NCI-H187 (cell line): ENCODE data around the gene TXNRD2.
"Not testable (repeated sequence)": the region's sequence is repeated elsewhere in the genome, so short reads cannot be mapped to it uniquely, and the experiment has no call there.

Experiments used
- DNase-seq, 2 experiments: peaks; one replicate each; lab custom pipeline; 2025; lab: John Stamatoyannopoulos, UW

The TXNRD2 gene

DNA sequence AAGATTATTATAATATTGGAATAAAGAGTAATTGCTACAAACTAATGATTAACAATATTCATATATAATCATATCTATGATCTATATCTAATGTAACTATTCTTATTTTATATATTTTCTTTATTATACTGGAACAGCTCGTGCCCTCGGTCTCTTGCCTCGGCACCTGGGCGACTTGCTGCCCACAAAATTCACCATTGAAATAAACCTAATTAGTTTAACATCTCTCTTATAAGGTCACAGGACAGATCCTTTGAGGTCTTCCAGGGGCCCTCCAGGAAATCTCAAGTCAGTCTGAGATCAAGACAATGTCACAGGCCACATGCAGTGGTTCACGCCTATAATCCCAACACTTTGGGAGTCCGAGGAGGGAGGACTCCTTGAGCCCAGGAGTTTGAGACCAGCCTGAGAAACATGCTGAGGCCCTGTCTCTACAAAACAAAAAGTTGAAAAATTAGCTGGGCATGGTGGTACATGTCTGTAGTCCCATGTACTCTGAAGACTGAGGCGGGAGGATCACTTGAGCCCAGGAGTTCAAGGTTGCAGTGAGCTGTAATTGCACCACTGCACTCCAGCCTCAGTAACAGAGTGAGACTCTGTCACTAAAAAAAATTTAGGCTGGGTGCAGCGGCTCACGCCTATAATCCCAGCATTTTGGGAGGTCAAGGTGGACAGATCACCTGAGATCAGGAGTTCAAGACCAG lies 6.6 kb upstream of the TXNRD2 start:
- DNase-seq, result no peak

DNA sequence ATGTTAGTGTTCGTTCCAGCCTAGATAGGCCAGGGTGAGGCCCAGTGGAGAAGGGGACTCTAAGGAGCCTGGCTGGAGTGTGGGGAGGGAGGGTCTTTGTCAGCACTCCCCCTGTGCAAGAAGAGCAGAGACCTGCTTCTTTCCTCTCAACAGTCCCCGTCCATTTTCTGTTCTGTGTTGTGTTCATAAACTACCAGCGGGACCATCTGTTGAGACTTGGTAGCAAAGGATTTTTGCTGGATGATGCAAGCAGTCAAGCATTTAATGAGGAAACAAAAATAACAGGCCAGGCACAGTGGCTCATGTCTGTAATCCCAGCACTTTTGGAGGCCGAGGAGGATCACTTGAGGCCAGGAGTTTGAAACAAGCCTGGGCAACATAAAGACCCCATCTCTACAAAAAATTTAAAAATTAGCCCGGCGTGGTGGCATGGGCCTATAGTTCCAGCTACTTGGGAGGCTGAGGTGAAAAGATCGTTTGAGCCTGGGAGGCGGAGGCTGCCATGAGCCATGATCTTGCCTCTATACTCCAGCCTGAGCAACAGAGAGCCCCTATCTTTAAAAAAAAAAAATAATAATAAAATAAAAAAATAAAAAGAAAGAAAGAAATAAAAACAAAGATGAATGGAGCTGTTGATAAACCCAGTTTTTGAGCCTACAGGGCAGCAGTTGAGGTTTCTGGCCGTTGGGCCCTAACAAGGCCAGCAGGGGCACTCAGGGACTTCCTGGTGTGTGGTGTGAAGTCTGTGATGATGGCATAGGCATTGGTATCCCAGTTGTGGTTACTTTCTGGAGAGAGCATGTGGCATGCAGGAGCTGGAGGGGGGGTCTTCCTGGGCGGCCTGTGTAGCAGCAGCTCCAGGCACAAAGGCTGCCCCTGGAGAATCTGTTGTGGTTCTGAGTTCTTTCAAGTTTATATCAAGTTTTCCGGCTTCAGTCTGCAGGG lies 1.7 kb upstream of the TXNRD2 start:
- no peak for DNase-seq

DNA sequence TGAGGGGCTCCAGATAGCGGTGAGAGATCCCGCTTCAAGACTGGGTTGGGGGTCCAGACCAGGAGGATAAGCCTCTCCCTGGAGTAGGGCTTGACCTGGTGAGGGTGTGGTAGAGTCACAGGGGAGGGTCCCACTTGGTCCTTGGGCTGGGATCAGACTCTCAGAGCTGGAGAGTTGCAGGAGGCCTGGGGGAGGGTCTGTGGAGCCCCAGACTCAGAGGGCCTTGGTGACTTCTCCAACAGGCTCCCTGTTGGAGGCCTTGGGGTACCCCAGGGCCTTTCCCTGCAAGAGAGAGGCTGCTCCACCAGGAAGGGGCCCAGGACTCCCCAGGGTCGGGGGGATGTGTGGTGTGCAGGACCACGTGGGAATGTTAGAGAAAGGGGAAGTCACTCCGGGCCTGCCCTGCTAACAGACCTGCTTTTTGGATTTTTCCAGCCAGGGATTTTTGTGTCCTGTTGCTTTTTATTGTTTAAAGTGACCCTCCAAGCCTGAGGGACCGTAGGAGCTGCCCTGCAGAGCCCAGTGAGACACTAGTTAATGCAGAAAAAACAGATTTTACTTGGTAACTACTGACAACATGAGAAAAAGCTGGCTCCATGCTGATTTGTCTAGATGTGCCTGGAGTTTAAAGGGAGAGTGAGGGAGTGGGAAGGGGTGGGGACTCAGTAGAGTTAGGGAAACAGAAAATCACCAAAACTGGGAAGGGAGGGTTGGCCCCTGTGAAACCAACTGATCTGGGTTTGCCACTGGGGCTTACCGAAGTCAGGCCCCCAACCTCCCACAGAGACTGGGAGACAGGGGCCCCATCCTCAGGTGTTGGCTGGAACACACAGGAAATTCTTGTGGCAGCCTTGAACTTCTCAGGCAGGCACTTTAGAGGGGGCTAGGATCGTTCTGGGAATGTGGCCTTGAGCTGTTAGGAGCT lies 801 bp upstream of the TXNRD2 start:
- DNase-seq, result no peak

DNA sequence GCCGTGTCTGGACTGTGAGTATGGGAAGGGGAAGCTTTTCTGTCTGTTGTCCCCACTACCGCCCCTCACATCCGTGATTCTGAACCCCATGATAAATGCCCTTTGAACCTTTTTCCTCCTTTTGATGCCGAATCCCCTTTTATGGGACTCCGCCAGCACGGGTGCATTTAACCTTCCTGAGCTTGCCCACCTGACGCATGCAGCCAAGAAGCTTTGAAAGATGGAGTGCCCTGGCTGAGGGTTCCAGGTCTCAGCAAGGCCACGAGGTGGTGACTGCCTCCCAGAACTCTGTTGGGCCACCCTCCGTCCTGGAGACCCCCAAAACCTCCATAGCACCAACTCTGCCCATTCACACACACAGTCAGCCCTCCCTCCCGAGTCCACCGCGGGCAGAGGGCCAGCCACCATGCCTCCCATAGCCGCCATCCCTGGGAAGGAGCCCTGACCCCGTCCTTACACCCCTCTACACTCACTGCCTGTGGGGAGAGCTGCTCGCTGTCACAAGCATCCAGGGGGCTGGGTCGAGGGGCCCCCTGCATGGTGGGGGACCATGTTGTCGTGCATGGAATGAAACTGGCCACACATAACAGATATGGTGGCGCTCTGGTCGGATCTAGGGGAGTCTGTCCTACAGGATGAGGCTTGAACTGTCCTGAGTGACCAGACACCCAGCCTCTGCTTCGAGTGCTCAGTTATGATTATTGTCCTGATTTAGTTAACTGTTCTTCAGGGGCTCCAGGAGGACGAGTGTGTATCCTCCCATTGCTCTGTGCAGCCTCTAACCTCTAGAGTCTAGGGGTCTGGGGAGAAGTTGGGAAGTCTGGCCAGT lies 868 bp downstream of the TXNRD2 start:
- DNase-seq, result no peak

DNA sequence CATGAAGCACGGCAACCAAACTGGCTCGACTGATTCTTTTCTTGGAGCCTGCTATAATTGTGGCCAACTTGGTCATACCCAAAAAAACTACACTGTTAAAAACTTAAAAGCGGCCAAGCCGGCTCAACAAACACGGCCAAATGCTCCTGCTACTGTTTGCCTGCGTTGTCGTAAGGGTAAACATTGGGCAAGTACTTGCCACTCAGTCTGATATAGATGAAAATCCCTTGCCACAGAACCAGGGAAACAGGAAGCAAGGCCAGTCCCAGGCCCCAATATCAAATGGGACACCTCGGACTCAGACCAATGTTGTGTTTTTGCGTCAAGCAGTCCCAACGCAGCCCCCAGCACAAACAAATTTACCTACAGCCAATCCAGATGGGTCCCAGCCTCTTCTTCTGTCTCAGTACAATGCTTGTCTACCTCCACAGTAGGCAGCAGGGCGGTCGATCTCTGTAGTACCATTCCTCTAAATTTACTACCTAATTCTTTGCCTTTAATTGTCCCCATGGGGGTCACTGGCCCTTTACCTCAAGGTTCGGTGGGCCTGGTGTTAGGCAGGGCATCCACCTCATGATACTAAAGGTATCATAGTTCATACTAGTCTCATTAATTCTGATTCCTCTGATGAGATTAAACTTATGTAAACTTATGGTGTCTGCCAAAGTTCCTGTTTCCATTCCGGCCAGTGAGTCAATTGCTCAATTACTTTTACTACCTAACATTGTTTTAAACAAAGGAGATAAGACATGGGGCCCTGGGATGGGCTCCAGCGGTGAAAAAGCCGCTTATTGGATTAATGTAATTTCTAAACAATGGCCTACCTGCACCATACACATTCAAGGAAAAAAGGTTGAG lies 3.8 kb downstream of the TXNRD2 start:
- no peak for DNase-seq

GRCh38 chr22:19936513-19936912 lies 5.1 kb downstream of the TXNRD2 start:
- no peak for DNase-seq

DNA sequence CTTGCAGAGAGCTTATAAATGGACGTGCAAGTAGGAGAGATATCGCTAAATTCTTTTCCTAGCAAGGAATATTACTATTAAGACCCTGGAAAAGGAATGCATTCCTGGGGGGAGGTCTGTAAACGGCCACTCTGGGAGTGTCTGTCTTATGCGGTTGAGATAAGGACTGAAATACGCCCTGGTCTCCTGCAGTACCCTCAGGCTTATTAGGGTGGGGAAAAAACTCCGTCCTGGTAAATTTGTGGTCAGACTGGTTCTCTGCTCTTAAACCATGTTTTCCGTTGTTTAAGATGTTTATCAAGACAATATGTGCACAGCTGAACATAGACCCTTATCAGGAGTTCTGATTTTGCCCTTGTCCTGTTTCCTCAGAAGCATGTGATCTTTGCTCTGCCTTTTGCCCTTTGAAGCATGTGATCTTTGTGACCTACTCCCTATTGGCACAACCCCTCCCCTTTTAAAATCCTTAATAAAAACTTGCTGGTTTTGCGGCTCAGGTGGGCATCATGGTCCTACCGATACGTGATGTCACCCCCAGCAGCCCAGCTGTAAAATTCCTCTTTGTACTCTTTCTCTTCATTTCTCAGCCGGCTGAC lies 6.4 kb downstream of the TXNRD2 start:
- DNase-seq, result not testable (repeated sequence)

DNA sequence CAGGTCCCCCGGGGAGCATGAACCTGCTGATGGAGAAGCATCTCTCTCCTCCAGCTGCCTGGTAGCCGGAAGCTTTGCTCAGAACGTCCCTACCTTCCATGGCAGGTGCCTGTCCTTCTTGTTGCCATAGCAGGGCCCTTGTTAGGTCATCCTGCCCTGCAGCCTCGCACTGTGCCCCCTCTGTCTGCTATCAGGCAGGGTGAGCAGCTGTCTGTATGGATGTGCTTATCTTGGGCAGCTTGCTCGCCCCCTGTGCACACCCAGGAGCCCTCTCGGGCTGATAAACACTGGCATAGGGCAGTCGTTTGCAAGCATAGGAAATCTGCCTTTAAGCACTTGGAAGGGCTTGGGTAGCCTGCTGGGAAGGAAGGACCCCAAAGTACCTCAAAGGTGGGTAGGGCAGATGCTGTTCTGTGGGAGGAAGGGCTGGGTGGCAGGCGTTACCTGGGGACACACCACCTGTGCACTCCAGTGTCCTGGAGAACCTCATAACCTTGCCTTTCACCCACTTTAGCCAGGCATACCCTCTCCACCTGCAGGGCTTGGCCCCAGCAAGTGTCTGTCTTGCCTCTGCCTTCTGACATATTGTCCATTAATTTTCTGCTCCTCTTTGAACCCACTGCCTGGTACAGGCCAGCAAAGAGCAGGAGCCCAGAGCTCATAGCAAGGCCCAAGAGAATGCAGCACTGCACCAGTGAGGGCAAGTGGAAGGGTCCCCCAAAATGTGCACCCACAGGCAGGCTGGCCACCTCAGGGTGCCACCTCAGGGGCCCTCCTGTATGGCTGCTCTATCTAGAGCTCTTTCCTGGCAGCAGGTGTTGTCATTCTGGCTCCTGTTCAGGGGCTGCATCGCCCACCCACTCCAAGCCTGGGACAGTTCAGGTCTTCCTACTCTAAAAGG lies 8.0 kb downstream of the TXNRD2 start:
- no peak for DNase-seq

DNA sequence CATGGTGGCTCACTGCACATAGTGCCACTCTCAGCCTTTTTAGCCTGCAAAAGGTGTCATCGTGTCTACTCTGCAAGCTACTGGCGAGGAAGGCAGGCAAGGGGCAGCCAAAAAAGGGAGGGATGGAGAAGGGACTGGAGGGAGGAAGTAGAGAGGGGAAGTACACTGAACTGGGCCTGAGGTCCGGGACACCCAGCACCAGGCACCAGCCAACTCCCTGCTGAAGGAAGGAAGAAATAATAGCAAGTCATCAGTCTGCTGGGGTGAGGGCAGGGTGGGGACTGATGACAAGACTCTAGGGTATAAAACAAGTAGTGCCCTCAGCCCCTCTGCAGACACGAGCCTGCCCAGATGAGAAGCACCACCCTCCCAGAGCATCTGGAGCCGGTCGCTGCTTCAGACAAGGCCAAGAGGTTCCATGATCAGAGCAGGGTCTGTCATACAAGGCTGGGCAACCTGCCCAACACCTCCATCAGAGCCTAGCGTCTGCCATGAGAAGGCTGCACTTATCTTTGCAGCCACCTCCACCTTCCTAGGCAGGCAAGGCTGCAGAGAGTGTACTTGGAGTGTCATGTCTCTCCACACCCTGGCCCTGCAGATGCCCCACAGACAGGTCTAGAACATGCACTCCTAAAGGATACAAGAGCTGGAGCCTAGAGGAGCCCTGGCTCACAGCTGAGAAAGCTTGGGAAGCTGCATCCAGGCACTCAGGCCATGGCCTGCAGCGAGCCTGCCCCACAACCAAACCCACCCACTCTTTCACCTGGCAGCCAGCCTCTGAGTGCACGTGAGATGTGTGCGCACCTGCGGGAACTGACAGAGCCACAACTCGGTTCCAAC lies 9.0 kb downstream of the TXNRD2 start:
- DNase-seq, result peak in 1 of 2 experiments; percentile 28

- DNase-seq, result no peak
Measured at GRCh38 chr22:19931514-19931913, 10.1 kb downstream of the TXNRD2 start.

DNA sequence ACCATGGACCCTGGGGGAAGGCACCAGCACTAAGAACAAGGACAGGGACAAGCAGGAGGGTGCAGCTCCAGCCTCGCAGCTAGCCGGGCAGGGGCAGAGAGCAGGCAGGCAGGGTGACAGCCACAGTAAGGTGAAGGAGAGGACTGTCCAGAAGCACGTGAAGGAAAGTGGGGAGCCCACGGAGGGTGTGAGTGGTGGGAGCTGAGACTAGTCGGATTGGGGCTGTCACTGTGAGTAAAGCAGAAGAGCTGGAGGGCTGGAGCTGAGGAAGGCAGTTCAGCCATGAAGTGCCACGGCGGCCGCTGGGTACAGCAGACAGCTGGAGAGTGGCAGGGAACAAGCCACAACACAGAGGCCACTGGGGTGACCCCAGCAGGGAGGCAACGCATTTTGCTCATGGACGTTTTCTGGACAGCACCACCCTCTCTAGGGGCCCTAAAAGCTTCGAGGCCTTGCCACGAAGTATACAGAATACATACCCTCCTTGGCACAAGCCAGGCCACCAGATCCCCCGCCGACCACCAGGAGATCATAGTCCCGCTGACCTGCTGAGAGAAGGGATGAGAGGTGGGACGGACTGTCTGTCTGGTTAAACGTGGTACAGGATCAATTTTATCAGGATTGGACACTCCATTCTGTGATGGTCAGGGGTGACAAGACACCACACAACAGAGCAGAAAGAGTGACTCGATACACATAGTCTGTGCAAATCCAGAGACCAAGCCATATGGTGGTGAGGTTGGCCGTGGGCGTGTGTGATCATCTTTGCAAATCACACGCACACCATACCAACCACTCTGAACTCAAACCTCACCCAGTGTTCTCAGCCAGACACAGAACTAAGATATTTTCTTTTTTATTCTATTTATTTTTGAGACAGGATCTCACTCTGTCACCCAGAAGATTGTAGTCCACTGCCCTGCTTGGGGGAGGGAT lies 10.8 kb downstream of the TXNRD2 start:
- no peak for DNase-seq

- DNase-seq, result no peak
Measured at GRCh38 chr22:19929586-19930550, 11.8 kb downstream of the TXNRD2 start.

GRCh38 chr22:19928207-19928606 lies 13.4 kb downstream of the TXNRD2 start:
- no peak for DNase-seq

DNA sequence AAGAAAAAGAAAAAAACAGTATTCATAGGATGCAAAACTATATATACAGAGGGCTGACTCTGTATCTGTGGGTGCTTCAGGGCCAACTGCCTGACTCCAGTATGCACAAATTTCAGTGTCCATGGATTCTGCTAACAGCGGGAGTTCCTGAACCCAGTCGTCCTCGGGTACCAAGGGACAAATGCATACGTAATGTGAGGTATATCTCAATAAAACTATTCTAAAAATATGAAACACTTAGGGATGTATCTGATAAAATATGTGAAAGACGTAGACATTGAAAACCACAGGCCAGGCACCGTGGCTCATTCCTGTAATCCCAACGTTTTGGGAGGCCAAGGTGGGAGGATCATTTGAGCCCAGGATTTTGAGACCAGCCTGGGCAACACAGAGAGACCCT lies 13.9 kb downstream of the TXNRD2 start:
- no peak for DNase-seq

DNA sequence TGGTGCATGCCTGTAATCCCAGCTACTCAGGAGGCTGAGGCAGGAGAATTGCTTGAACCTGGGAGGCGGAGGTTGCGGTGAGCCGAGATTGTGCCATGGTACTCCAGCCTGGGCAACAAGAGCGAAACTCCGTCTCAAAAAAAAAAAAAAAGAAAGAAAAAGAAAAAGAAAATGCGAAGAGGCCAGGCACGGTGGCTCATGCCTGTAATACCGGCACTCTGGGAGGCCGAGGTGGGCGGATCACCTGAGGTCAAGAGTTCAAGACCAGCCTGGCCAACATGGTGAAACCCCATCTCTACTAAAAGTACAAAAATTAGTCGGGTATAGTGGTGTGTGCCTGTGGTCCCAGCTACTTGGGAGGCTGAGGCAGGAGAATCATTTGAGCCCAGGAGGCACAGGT lies 15.6 kb downstream of the TXNRD2 start:
- DNase-seq, result not testable (repeated sequence)
